KG1 (cell line): ENCODE measurements around the gene PI16.
"Not testable (repeated sequence)": the region's sequence is repeated elsewhere in the genome, so short reads cannot be mapped to it uniquely, and the experiment has no call there.

Experiments used
- DNase-seq: peaks from one replicate; lab custom pipeline; 2025; lab: John Stamatoyannopoulos, UW

The PI16 gene

DNA sequence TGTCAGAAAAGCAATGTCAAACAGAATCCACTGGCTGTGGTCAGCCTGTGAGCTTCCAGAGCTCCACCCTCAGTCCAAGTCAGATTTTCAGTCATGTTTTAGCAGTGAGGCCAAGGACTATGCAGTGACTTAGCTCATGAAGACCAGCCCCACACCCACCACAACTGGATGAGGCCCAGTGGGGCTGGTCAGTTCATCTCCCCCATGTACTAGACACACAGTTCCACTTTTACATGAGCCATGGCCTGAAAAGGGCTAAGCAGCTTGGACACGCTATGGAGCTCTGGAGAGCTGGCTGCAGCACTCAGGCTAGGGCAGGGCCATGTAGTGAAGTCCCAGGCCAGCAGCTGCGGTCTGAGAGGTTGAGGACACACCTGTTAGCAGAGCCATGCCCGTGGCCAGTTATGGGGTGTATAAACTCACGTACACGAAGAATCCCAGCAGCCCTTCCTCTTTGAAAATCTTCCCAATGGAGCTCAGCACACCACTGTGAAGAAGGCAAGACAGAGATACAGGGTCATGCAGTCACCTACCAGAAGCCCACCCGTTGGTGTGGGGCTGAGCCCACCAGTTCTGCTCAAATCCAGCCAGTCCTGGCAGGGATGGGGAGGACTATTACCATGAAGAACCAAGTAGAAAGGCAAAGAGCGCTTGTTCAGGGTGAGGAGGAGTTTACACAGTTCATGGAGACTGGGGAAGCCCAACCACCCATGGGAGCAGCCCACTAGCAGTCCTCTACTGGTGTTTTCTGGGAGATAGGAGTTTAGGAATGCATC, 20.9 kb downstream of the PI16 start:
- DNase-seq: no peak

DNA sequence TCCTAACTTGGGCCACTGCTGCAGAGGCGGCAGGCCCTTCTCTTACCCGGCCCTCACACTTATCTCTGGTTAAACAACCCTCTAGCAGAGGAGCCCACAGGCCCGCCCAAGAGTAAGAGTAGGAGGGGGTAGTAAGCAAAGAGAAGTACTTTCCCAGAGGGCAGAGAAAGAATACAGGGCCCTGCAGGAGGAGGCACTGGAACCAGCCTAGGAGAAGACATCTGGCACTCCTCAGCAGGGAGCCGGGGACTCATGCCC, 21.4 kb downstream of the PI16 start:
- DNase-seq: no peak

DNA sequence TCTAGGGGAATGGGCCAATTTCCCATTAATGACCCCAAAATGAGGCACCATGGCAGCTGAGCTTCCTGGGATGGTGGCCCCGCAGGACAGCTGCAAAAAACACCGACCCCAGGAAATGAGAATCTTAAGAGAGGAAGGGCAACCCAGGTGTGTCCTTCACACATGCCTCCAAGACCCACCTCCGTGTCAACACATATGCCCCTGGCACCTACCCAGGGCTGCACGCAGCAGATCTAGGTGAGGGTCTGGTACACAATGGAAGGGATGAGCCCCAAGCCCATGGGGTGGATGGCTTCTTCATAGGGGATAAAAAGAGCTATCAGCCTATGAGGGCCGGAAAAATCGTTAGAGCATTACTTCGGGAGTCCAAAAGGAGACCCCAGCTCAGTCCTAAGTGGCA, 22.0 kb downstream of the PI16 start:
- no peak for DNase-seq

DNA sequence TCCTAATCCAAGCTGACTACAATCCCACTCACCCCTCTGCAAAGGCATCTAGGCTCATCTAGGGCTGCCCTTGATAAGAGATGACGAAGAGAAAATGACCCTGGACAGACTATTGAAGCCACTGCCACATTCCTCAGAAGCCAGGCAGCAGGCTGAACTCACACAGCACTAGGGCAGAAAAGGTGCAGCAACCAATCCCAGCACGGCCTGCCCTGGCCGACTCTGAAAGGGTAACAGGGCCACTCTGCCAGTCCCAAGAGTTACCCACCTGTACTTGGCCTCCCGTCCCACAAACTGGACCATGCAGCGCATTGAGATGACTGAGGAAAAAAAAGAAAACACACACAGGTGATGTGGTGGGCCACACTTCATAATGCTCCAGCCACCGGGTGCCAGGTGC, 22.4 kb downstream of the PI16 start:
- DNase-seq: no peak

DNA sequence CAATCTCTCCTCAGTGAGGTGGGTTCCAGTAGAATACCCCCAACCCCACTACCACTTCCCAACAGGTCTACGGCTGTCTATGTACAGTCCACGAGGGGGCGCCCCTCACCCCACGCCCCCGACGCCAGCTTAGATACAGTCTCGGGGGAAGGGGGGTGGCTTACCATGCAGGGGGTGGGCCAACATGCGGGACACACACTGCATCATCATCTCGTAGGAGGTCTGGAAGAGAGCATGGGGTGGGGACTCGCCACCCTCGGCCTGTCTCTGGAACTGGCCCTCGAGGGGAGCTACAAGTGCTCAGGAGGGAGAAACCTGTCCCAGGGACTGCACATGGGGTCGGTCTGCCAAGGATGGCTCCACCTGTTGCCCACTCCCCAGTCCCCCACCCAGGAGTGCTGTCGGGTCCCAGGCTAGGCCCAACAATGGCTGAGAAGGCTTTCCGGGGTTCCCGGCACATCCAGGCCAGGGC, 23.0 kb downstream of the PI16 start:
- no peak for DNase-seq

DNA sequence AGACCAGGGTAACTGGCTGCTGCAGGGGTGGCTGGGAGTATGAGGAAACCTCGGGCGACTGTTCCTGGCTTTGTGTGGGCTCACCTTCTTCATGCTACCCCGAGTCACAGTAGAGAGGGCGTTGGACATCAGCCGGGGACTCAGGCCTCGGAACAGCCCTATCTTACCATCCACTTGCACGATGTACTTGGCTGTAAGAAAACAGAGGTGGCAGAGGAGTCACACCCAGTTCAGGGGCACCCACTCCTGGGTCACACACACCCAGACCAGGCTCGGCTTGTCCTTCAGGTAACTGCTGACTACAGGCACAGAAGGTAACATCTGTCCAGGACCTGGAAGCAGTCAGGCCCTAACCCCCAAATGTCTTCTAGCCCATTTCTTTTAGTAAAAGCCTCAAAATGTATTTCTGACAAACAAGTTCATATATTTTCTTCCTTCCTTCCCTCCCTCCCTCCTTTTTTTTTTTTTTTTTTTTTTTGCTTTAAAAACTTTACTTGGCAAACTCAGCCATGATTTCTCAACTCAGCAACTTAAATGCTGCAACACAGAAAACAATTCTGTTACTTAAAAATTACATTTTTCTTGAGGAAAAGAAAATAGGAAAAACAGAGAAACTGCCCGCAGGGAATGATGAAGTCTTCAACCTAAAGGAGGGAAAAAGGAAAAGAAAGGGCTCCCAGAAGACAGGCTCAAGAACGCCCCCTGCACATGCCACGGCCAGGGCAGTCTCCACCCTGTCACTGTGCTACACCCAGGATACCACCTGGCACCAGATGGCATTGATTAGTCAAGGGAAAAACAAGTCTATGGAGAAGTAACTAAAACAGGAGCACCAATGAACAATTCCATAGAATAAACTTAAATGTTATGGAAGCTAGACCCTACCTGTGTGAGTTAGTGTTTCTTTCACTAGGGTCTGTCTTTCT, 24.1 kb downstream of the PI16 start:
- DNase-seq: no peak

DNA sequence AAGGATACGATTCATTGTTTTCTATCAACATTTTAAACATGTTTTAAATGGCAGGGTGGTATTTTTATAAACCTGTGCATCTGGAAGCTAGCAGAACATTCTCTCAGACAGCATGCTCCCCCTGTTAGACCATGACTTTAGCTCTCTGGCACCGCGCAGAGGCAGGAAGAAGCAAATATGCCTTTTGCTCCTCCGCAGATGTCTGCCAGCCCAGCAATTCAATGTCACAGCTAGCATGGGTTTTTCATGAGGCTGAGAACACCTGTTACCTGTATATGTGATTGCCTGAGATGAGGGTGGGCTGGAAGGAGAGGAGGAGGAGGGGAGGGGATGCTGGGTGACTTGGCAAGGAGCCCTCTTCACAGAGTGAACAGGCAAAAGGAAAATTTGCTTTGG, 24.8 kb downstream of the PI16 start:
- DNase-seq: no peak

DNA sequence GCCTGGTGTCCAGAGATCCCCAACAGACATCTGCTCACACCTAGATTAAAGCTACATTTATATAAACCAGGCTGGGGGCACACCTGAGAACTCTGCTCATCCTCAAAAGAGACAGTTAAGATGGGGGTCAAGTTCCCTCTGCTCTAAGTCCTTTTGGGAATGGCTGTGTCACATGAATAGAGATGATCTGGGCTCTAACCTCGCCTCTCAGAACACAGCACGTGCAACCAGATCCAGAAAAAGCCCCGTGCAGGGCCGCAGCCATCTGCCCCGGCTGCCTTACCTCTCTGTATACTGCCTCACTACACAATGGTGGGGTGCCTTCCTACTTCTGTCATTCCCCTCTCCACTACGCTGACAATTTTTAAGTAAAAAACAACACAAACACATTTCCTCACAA, 25.6 kb downstream of the PI16 start:
- DNase-seq: no peak

DNA sequence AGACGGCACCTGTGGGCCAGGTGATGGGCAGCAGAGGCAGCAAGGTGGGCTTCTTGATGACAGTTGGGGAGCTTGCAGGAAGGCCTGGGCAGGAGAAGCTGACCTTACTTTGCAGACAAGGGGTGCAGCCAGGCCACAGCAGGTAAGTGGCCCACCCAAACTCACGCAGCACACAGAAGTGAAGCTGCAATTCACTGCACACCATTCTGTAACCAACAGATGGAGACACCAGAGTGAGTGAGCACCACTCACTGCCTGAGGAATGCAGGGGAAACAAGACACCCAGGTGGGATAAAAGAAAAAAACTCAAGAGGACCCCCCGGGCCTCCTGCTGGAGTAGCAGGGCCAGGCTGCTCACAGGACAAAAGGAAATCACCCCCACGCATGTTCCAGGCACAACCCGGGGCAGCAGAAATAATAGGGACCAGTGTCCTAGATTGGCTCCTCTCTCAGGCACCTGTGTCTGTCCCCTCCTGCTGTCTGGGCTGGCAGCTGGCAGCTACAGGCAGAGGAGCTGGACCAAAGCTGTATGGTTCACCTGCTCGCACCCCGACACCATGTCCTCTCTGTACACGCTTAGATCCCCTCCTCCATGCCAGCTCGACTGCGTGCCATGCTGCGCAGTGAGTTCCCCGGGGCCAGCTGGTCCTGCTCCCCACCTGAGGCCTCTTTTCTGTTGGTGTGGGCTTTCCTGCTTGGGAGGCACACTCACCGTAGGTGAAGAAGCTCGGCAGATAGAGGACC, 26.5 kb downstream of the PI16 start:
- DNase-seq: no peak

DNA sequence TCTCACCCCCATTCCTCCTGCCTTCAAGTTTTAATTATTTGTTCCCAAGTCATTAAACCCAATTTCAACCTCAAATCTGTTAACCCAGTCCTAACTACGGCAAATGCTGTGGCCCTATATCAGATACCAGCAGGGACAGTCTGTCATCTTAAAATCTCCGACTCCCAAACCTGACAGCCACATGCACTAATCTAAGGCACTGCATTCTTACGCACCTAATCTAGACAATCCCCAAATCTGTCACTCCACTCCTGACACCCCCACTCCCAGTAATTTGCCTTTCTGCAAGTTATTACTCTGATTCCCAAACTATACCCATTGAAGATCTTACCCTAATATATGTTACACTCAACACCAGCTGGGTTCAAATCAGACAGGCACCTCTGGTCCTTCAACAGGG, 29.0 kb downstream of the PI16 start:
- no peak for DNase-seq

DNA sequence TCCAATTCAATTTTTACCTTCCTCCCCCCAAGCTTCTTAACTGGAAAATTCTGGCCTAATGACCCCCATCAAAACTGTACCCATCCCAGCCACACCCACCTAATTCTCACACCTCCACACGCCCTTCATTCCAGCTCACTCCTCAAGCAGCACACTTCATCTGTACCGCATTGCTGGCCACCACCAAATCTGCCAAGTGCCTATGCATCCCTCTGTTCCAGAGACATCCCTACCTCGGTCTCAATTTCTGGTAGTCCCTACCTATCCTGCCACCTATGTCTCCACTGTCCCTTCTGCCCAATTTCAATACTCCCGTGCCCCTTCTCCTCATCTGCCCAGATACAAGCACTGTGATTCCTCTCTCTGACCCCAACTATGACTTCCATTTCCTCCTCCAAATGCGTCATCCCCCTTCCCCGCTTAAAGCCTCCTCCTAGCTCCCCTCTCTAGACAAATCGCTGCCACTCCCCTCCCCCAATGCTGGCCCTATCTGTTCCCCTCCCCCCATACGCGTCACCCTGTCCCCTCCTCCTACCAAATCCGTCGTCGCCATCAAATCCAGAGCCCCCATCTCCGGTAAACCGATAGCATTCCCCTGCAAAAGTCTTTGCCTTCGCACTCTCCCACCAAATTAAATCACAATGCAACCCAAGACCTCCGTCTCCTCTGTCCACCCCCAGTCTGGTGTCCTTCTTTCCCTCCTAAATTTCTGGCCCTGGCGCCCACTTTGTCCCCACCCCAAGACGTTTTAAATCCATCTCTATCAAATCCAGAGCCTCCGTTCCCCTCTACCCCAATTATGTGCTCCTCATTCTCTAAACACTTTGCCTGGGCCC, 30.3 kb downstream of the PI16 start:
- no peak for DNase-seq

DNA sequence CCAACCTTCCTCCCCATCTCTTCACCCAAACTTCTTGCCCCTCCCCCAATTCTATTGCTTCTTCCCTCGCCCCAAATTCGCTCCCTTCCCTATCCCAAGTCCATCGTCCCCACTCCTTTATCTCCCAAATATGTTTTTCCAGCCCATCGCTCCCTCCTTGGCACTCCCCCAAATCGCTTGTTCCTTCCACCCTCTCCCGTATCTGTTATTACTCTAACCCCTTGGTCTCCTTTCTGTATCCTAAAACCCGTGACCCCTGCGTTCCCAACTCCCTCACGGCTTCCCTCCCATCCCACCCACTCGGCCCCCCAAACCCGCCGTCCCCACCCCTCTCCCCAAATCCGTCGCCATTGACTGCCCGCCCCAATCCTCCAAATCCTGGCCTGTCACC, 30.9 kb downstream of the PI16 start:
- DNase-seq: no peak

DNA sequence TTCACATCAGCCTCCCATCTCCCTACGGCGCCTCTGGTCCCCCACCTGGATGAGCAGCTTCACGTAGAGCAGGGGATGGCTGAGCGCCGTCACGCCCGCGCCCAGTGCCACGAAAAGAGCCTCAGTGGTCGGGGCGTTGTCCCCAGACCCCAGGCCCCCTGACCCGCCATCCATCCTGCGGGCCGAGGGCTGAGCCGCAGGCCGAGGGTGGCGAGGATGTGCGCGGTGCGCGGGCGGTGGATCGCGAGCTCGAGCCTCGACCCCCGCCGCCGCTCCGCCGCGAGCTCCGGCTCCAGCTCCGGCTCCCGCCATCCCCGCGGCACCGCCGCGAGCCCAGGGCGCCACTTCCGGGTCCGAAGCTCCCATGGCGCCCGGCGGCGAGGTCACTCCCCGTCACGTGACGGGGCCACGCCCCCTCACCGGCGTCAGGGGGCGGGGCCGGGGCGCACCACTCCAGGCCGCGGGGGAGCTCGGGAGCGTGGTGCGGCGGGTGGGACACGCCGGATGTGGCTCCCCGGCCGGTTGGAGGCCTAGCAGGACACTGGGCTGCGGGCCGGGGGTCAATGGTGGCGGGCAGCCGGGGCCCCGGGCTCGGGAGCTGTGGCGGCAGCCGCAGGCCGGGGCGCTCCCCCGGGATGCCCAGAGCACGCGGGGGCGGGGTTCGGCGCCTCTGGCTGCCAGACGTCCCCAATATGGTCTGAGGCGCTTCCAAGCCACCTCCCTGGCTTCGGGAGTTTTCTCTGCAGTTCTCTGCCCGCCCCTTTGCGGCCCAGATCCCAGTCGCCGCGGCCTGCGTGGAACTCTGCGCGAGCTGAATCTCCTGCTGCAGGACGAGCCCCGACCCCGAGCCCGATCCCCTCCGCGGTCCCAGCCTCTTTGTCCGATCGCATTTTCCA, 31.5 kb downstream of the PI16 start, which contains the start of gene MTCH1:
Gene MTCH1 (minus strand): TSS at position 389 of the 896 bp plus-strand sequence. CDS start 23 bp downstream, at position 366.
- peak; percentile 54 for DNase-seq

DNA sequence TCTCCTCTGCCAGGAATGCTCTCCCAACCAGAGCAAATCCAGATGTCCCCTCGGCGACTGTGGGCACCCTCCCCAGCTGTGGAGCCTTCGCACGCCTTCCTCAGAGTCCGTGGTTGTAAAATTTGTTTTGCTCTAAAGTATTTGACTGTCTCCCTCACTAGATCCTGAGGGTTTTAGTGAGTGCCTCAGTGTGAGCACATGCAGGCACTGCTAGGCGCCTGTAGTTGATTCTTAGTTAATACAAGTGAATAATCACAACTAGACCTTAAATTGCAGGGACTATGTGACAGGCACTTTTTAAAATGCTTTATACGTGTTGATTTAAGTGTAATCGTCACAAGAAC, 32.1 kb downstream of the PI16 start:
- no peak for DNase-seq

DNA sequence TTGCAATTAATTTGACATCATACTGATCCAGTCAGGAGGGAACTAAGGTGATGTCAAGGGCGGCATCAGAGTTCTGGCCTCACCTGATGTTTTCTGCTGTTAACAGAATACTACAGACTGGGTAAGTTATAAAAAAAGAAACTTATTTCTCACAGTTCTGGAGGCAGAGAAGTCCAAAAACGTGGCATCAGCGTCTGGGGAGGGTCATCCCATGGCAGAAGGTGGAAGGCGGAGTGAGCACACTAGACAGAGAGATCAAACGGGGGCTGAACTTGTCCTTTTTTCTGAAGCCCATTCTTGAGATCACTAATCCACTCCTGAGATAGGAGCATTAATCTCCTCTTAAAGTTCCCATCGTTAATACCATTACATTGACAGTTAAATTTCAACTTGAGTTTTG, 34.7 kb downstream of the PI16 start:
- DNase-seq: no peak

DNA sequence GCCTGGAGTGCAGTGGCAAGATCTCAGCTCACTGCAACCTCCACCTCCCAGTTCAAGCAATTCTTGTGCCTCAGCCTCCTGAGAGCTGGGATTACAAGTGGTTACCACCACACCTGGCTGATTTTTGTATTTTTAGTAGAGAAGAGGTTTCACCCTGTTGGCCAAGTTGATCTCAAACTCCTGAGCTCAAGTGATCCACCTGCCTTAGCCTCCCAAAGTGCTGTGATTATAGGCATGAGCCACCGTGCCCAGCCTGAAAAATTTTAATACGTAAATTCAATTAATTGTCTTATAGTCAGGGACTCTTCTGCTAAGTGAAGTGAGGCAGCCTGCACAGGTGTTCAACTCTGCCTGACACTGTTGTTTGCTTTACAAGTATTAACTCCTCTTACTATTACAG, 35.9 kb downstream of the PI16 start:
- DNase-seq: not testable (repeated sequence)

DNA sequence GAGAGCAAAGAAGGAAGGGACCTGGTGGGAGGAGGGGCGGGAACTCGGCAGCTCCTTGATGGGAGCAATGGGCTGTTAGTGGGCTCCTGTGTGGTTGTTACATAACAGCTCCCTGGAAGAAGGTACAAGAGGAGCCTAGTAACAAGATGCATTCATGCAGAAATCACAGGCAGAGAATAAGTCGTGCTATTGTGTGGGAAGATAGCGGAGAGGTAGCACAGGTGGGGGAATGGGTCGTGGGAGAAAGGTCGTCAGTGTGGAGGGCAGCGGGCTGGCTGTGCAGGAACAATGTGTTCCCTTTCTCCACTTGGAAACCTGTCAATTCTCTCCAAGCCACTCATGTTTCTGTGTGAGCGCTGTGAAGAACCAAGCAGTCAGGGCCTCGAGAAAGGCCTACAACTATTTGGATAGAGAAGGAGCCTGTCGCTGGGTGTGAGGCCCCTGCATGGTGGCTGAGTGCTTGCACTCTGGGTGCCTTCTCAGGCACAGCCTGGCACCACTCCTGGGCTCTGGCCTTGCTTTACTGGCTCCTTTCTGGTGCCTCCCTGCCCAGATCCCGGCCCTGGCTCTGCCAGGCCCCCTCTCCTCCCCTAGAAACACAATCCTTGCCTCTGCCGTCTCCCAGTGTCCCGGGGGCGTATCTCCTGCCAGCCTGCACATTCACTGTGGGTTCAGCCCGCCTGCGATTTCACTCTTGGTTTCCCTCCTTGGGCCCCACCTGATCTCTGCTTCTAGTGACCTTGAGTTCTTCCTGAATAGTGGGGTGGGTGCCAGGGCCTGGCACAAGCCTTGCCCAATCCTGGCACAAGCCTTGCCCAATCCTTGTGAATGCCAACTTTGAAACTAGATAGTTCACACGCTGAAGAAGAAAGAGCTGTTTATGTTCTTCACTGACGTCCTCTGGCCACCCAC, 43.5 kb downstream of the PI16 start:
- DNase-seq: no peak

DNA sequence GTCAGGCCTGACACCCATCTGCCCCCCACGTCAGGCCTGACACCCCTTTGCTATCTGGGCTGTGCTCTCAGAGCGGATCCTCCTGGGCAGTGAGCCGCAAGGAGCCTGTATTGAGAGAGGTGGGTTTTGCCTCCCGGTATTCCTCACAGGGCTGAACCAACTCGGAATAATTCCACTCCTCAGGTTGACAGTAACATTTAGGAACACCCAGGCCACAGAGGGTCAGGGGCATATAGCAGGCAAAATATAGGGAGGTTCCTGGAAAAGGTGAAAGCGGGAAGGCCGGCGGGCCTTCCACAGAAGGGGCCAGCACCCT, 44.1 kb downstream of the PI16 start:
- DNase-seq: no peak

DNA sequence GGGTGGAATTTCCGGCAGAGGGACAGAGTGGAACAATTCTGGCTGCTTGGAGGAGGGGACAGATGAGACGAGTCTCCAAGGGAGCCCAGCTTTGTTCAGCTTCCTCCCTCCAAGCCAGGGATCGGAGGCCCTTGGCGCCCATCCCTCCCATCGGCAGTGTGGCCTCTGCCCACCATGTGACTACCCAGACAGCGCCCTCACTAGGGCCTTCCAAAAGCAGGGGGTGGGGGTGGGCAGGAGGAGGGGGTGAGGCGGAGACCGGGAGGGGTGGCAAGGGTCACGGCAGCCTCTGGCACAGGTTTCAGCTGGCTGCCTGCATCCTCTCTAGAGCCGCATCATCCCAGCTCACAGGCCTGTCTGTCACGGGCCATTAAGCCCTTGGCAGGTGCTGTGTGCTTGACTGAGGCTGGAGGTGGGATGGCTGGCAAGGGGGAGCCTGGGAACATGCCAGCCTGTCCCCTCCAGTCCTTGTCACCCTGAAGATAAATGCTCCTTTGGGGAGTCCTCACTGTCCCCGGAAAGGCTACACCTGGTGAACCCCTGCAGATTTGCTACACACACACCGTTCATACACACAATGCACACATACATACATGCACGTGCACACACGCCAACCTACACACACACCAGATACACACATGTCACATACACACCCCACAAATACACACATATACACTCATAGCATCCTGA, 44.7 kb downstream of the PI16 start:
- DNase-seq: no peak
